SW480 (cell line): ENCODE data around the gene FN3KRP.
"Not testable (repeated sequence)": the region's sequence is repeated elsewhere in the genome, so short reads cannot be mapped to it uniquely, and the experiment has no call there.

Experiments used
- DNase-seq: peaks from one replicate; pipeline ENCODE4 v3.0.0-alpha.2; 2016; ENCODE audit warnings: low spot score

The FN3KRP gene

DNA sequence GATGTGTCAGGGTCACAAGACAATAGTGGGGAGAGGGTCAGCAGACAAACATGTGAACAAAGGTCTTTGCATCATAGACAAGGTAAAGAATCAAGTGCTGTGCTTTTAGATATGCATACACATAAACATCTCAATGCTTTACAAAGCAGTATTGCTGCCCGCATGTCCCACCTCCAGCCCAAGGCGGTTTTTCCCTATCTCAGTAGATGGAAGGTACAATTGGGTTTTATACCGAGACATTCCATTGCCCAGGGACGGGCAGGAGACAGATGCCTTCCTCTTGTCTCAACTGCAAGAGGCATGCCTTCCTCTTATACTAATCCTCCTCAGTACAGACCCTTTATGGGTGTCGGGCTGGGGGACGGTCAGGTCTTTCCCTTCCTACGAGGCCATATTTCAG is 28.2 kb downstream of the FN3KRP start:
- DNase-seq: not testable (repeated sequence)

DNA sequence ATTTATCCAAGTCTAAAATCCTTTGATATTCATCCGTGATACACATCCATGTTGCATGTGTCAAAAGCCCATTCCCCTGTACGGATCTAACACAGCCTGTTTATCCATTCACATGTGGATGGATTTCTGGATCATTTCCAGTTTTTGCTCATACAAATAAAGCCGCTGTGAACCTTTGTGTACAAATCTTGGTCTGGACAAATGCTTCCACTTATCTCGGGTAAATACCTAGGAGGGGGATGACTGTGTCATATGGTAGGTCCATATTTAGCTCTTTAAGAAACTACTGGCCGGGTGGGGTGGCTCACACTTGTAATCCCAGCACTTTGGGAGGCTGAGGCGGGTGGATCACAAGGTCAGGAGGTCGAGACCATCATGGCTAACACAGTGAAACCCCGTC is 29.0 kb downstream of the FN3KRP start:
- DNase-seq: no peak

DNA sequence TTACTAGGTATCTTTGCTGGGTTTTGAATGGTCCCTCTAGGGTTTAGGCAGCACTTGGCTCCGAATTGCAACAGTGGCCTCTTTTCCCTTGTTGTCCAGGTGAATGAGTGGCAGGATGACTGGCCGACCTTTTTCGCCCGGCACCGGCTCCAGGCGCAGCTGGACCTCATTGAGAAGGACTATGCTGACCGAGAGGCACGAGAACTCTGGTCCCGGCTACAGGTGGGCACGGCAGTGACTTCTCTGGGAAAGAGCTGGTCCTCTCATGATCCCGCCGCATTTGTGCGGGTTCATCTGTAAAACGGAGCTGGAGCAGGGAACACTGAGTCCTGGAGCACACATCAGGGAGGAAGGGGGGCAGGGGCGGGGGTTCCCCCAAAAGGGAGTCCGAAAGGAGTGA is 32.2 kb downstream of the FN3KRP start:
- DNase-seq: no peak

DNA sequence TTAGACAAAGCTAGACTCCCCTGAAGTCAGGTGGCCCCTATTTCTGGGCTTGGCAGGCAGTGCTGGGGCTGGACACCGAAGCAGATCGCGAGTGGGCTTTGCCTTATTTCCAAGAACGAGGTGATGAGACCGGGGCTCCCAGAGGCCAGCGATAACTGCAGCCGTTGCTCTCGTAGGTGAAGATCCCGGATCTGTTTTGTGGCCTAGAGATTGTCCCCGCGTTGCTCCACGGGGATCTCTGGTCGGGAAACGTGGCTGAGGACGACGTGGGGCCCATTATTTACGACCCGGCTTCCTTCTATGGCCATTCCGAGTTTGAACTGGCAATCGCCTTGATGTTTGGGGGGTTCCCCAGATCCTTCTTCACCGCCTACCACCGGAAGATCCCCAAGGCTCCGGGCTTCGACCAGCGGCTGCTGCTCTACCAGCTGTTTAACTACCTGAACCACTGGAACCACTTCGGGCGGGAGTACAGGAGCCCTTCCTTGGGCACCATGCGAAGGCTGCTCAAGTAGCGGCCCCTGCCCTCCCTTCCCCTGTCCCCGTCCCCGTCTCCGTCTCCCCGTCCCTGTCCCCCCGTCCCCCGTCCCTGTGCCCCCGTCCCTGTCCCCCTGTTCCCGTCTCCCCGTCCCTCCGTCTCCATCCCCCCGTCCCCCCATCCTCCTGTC is 33.9 kb downstream of the FN3KRP start:
- no peak for DNase-seq

- DNase-seq: no peak
These were observed 34.7 kb downstream of the FN3KRP start for GRCh38 chr17:82751171-82751570.

DNA sequence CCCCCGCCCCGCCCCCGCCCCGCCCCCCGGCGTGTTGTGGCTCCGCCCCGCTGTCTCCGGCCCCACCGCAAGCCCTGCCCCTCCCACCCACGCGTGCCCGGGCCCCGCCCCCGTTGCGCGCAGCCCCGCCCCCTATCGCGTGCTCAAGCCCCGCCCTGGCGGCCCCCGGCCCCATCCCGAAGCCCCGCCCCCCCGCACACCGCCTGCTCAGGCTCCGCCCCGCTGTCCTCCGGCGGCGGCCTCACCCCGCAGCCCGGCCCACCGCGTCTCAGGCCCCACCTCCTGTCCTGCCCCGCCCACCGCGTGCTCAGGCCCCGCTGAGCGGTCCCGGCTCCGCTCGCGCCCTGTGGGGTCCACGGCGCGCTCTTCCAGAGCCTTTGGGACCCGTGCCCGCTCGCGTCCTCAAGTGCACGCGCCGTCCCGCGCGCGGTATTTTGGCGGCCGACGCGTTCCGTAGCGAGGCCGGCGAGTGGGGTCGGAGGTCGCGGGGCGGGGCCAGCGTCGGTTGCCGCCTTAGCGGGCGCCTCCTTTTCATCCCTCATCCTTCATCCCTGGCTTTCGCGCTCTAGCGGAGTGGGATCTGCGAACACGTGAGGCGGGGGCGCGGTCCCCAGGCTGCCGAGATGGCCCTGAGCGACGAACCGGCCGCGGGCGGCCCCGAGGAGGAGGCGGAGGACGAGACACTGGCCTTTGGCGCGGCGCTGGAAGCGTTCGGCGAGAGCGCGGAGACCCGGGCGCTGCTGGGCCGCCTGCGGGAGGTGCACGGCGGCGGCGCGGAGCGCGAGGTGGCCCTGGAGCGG is 35.3 kb downstream of the FN3KRP start, which contains the start of gene TBCD:
Gene TBCD, plus strand, starts transcription at position 495 of the 800 bp plus-strand sequence. Its CDS starts 129 bp downstream, at position 624.
- DNase-seq: peak; percentile 84

DNA sequence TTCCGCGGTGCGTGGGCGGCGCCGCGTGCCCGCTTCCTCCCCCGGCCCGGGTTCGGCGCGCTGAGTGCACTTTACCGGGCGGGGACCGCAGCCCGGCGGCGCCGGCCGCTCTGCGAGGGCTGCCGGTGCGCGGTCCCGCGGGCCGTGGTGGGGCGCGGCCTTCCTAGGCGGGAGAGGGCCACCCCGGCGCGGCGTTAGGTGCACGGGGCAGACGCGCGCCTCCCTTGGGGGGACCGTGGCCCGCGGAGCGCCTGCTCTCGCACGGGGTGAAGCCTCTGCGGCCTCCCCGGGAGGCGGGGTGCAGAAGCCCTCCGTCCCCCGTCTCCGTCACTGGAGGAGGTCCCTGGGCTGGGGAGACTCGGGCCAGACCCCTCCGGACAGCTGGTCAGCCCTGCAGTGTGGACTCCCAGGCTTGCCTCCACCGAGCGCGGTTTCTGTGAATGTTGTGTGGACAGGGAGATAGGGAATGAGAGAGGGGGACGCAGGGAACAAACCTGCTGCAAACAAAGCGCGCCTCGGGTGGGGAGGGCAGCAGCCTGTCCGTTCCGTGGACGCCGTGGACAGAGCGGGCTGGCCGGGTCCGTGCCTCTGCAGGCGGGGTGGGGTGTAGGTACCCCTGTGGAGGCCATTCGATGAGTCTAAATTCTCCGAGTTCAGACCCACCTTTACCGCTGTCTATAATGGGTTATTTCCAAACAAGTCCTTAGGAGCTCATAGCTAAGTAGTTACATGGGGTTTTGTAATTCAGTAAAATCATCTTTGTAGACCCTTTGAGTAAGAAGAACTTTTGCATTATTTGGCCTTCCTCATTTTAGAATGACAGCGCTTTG is 36.1 kb downstream of the FN3KRP start:
- peak; percentile 22 for DNase-seq

DNA sequence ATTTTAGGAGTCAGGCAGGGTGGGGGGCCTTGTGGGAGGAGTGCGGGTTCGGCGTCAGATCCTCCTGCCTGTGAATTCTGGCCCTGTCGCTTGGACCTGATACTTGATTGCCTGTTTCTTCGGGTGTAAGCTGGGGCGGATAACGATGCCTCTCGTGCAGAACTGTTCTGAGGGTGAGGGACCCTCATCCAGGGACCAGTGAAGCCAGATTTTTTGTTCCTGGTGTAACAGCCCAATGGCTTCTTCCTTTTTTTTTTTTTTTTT is 36.6 kb downstream of the FN3KRP start:
- no peak for DNase-seq

GRCh38 chr17:82754297-82755208 is 38.0 kb downstream of the FN3KRP start:
- DNase-seq: no peak

DNA sequence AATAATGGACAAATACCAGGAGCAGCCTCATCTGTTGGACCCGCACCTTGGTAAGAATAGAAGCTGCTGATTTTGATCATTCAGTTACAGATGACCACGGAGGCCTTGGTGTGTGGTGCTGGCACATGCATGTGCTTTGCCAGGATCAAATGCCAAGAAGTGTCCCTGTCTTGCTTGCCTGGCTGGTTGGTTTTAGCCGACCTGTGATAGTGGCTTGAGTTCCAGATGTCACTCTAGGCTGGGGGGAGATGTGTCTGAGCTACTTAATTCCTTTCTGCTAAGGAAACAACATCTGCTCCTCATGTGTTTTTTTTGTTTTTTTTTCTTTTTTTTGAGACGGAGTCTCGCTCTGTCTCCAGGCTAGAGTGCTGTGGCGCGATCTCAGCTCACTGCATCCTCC is 39.7 kb downstream of the FN3KRP start:
- DNase-seq: no peak

DNA sequence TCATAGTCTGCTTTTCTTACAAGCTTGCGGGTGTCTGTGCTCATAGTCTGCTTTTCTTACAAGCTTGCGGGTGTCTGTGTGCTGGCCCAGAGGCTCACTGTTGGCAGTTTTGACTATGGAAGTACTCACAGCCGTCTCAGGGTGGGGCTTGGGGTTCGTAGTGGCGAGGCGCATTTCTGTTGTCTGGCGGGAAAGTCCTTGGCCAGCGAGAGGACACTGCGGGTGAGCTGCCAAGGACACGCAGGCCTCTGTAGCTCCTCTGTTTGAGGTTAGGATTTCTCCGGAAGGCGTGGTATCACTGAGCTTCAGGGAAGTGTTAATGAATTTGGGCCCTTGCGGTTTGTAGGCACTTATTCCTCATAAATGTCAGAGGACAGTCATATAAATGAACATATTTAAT is 48.9 kb downstream of the FN3KRP start:
- no peak for DNase-seq

DNA sequence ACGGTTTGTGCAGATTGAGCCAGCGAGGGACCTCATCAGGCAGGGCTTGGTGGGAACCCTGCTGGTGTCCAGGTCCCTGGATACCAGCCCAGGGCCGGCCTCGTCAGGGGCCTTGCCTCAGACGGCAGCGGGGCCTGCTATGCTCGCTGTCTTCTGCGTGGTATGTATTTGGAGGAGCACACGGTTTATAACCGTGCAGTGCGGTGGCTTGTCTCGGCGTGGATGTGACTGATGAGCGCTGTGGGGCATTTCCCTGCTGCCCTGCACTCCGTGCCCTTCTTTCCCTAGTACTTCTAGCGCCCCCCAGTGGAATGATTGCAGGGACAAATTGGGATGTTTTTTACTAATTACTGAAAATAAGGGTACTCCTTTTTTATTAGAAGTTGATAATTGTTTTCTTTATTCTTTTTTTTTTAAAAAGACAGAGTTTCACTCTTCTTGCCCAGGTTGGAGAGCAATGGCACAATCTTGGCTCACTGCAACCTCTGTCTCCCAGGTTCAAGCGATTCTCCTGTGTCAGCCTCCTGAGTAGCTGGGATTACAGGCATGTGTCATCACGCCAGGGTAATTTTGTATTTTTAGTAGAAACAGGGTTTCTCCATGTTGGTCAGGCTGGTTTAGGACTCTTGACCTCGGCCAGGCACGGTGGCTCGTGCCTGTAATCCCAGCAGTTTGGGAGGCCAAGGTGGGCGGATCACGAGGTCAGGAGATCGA is 50.7 kb downstream of the FN3KRP start:
- no peak for DNase-seq

DNA sequence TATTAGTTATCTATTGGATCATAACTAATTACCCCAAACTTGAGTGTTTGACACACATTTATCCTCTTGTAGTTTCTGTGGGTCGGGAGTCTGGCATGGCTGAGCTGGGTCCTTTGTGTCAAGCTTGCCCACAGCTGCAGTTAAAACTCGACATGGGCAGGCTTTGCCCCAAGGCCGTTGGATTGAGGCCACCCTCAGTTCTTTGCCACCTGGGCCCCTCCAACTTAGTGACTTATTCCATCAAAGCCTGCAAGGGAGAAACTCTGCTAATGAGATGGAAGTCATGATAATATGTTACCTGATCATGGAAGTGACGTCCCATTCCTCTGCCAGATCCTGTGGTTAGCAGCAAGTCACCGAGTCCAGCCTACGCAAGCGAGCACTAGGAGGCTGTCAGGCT is 52.5 kb downstream of the FN3KRP start:
- DNase-seq: no peak

DNA sequence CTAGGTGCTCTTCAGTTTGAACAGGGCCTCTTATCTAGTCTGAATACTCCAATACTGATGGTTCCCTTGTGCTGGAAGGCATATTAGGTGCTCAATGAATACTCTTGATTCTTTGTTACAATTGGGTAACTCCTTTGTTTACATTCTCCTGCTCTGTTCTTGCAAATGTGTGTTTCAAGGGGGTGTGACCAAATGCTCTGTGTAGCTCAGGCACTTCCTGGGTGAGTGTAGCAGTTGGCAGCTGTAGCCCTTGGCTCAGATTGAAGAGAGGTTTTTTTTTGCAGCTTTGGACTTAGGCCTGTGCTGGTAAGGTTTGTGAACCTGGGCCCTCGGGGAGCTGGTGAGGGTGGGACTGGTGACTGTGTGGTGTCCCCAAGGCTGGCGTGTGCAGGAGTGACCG is 55.5 kb downstream of the FN3KRP start:
- DNase-seq: no peak

GRCh38 chr17:82774456-82774855 is 58.0 kb downstream of the FN3KRP start:
- not testable (repeated sequence) for DNase-seq

- DNase-seq: no peak
These were observed 58.7 kb downstream of the FN3KRP start for GRCh38 chr17:82775001-82775823.

- no peak for DNase-seq
These were observed 59.9 kb downstream of the FN3KRP start for GRCh38 chr17:82776454-82776853.
